Measurements from ENCODE around the gene SH3PXD2B.

DNA sequence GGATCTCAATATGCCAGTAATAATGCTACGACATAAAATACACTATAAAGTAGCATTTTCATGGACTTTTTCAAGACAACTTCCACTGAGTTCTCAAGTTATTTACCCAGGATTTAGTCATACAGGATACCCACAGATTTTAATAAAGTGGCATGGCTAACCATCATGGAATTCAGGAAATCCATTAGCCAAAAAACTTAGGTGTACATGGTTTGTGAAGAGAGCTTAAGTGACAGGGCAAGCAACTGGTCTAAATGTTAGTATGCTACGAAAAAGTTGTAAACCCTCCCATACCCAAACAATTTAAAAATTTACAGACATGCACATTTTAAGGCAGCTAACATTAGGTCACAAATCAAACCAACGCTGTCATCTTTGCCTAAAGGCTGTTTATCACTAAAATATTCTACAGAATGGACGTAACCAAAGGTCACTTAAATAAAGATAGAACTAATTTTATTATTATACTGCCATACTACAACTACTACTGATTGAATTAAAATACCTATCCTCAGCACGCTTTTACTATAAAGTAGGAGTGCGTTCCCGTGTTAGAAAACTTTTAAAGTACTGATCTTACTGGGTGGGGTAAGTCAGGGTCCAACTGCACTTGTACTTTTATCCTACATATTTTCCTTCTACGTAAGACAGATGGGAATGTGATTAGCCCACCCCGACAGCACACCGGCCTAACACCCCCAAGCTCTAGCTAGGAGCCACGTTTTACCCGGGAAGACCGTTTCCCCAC is 171.9 kb downstream of the SH3PXD2B start:
- TF ChIP-seq POLR2A (IDR thresholded peaks at IDR 0.05), result no peak
- TF ChIP-seq, protein P1, sequence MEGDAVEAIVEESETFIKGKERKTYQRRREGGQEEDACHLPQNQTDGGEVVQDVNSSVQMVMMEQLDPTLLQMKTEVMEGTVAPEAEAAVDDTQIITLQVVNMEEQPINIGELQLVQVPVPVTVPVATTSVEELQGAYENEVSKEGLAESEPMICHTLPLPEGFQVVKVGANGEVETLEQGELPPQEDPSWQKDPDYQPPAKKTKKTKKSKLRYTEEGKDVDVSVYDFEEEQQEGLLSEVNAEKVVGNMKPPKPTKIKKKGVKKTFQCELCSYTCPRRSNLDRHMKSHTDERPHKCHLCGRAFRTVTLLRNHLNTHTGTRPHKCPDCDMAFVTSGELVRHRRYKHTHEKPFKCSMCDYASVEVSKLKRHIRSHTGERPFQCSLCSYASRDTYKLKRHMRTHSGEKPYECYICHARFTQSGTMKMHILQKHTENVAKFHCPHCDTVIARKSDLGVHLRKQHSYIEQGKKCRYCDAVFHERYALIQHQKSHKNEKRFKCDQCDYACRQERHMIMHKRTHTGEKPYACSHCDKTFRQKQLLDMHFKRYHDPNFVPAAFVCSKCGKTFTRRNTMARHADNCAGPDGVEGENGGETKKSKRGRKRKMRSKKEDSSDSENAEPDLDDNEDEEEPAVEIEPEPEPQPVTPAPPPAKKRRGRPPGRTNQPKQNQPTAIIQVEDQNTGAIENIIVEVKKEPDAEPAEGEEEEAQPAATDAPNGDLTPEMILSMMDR (IDR thresholded peaks at IDR 0.05), result no peak

Data from lower leg skin (tissue), 3 donors.